ENCODE data around the gene KASH5.

- TF ChIP-seq CTCF (conservative IDR thresholded peaks at IDR 0.05; ENCODE audit: low read depth in 2 of 2) (no peak), REST (IDR thresholded peaks at IDR 0.05; ENCODE audit: unreplicated experiment) (no peak), NANOG (IDR thresholded peaks at IDR 0.05; ENCODE audit: borderline replicate concordance) (no peak), ZNF462 (CRISPR knock-in tag; IDR thresholded peaks at IDR 0.05) (no peak), EZH2phosphoT487 (IDR thresholded peaks at IDR 0.05; ENCODE audit: unreplicated experiment) (no peak), JUNB (IDR thresholded peaks at IDR 0.05; ENCODE audit: unreplicated experiment) (no peak), EZH2 (IDR thresholded peaks at IDR 0.05; ENCODE audit: low read depth, unreplicated experiment) (no peak), CREB1 (CRISPR knock-in tag; IDR thresholded peaks at IDR 0.05; ENCODE audit: low read depth) (no peak), POLR2AphosphoS5 (IDR thresholded peaks at IDR 0.05; ENCODE audit: low read depth) (no peak), ZNF114 (CRISPR knock-in tag; IDR thresholded peaks at IDR 0.05) (no peak), ETS1 (IDR thresholded peaks at IDR 0.05) (no peak), STAT1 (IDR thresholded peaks at IDR 0.05; ENCODE audit: unreplicated experiment) (no peak), ZNF331 (CRISPR knock-in tag; IDR thresholded peaks at IDR 0.05; ENCODE audit: low read depth) (no peak)
Measured at GRCh38 chr19:49462492-49462891, 74.4 kb downstream of the KASH5 start.

Measured in GM23338 (cell line).